ENCODE results near the gene ZNF451.

The ZNF451 gene

GRCh38 chr6:57074383-57074782 is 15.6 kb upstream of the ZNF451 start:
- Histone ChIP-seq H3K4me3 (ENCODE audit: low read depth, low read length) (no peak overlapping the region), H3K9me3 (ENCODE audit: severe bottlenecking) (no peaks in the 10 kb centered on the region), H3K27ac (no peak overlapping the region), H3K27me3 (ENCODE audit: insufficient read depth, low read depth, severe bottlenecking) (no peaks in the 10 kb centered on the region), H3K36me3 (no peaks in the 10 kb centered on the region; the same call in none of the 2 replicates)
- no peak for DNase-seq
- TF ChIP-seq, protein P1, sequence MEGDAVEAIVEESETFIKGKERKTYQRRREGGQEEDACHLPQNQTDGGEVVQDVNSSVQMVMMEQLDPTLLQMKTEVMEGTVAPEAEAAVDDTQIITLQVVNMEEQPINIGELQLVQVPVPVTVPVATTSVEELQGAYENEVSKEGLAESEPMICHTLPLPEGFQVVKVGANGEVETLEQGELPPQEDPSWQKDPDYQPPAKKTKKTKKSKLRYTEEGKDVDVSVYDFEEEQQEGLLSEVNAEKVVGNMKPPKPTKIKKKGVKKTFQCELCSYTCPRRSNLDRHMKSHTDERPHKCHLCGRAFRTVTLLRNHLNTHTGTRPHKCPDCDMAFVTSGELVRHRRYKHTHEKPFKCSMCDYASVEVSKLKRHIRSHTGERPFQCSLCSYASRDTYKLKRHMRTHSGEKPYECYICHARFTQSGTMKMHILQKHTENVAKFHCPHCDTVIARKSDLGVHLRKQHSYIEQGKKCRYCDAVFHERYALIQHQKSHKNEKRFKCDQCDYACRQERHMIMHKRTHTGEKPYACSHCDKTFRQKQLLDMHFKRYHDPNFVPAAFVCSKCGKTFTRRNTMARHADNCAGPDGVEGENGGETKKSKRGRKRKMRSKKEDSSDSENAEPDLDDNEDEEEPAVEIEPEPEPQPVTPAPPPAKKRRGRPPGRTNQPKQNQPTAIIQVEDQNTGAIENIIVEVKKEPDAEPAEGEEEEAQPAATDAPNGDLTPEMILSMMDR (IDR thresholded peaks at IDR 0.05; ENCODE audit: low read depth, low read length) = no peak

GRCh38 chr6:57075092-57075491 is 14.9 kb upstream of the ZNF451 start:
- H3K27ac ChIP-seq = no peak overlapping the region
- DNase-seq = no peak
- no peaks in the 10 kb centered on the region for H3K27me3 ChIP-seq (ENCODE audit: insufficient read depth, low read depth, severe bottlenecking)
- TF ChIP-seq, protein P1 (IDR thresholded peaks at IDR 0.05; ENCODE audit: low read depth, low read length) = no peak
- no peaks in the 10 kb centered on the region; the same call in none of the 2 replicates for H3K36me3 ChIP-seq
- H3K4me3 ChIP-seq (ENCODE audit: low read depth, low read length) = no peak overlapping the region
- H3K9me3 ChIP-seq (ENCODE audit: severe bottlenecking) = no peaks in the 10 kb centered on the region

- Histone ChIP-seq H3K27ac (no peak overlapping the region), H3K4me3 (ENCODE audit: low read depth, low read length) (no peak overlapping the region), H3K36me3 (no peaks in the 10 kb centered on the region; the same call in none of the 2 replicates), H3K27me3 (ENCODE audit: insufficient read depth, low read depth, severe bottlenecking) (no peaks in the 10 kb centered on the region), H3K9me3 (ENCODE audit: severe bottlenecking) (no peaks in the 10 kb centered on the region)
- TF ChIP-seq, protein P1 (IDR thresholded peaks at IDR 0.05; ENCODE audit: low read depth, low read length) = no peak
- DNase-seq = no peak
These were observed 11.3 kb upstream of the ZNF451 start for GRCh38 chr6:57078531-57079207.

- H3K27me3 ChIP-seq (ENCODE audit: insufficient read depth, low read depth, severe bottlenecking) = no peaks in the 10 kb centered on the region
- no peaks in the 10 kb centered on the region for H3K9me3 ChIP-seq (ENCODE audit: severe bottlenecking)
- H3K36me3 ChIP-seq = no peaks in the 10 kb centered on the region; the same call in 1 of the 2 replicates
- H3K4me3 ChIP-seq (ENCODE audit: low read depth, low read length) = no peak overlapping the region
- TF ChIP-seq, protein P1 (IDR thresholded peaks at IDR 0.05; ENCODE audit: low read depth, low read length) = no peak
- DNase-seq = no peak
- H3K27ac ChIP-seq = no peak overlapping the region
These were observed 4.5 kb upstream of the ZNF451 start for GRCh38 chr6:57085471-57085870.

DNA sequence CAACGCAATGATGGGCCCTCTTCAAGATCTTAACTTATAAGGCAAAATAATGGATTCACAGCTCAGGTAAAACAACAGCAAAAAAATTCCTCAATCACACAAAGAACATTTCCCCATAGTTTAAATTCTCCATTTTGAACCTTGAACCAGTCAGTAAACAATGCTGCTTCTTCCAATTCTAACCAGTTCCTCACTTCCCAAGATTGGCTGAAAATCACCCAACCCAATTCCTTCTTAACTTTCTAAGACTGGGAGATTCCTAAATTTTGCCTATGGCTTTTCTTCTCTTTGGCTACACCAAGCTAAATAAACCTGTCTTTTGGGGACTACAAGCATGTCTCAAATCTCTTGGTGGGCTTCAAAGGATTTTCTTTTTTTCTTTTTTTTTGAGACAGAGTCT is 3.1 kb upstream of the ZNF451 start:
- no peak overlapping the region for H3K4me3 ChIP-seq (ENCODE audit: low read depth, low read length)

More for the DNA sequence above, 3.1 kb upstream of the ZNF451 start:
- TF ChIP-seq, protein P1 (IDR thresholded peaks at IDR 0.05; ENCODE audit: low read depth, low read length) = no peak
- Histone ChIP-seq H3K27me3 (ENCODE audit: insufficient read depth, low read depth, severe bottlenecking) (no peaks in the 10 kb centered on the region), H3K27ac (no peak overlapping the region), H3K9me3 (ENCODE audit: severe bottlenecking) (no peaks in the 10 kb centered on the region), H3K36me3 (peaks cover 6% of the 10 kb centered on the region)
- DNase-seq = no peak

Data from WERI-Rb-1 (cell line).